H1 (cell line): Measurements from ENCODE around the gene SH3PXD2A. TPM values are rescaled to one million over a fixed set of nuclear protein-coding genes. Genes with fewer than 3 reads are reported as not detected.

ENCODE experiments used
- EP300 ChIP-seq, 2 experiments: IDR thresholded peaks; 1 replicate in 1 of 2; 2 replicates in 1 of 2; pipeline ENCODE4 v1.6.1; 2011 to 2012; ENCODE audit warnings: low read depth in 2 of 2, low read length in 2 of 2, mild to moderate bottlenecking in 2 of 2, borderline replicate concordance in 1 of 2, inconsistent platforms in 1 of 2, moderate library complexity in 1 of 2
- KDM5A ChIP-seq: fragments of 200-600 bp; IDR thresholded peaks from 2 replicates; pipeline ENCODE4 v1.7.1; 2012; ENCODE audit warnings: mild to moderate bottlenecking, low read length, inconsistent platforms, mixed read lengths
- POLR2AphosphoS5 ChIP-seq: IDR thresholded peaks from 2 replicates; pipeline ENCODE4 v1.6.1; 2011; ENCODE audit warnings: low read depth, low read length
- TCF12 ChIP-seq: IDR thresholded peaks from 2 replicates; pipeline ENCODE4 v1.6.1; 2011; ENCODE audit warnings: low read depth, mild to moderate bottlenecking, low read length
- ZNF274 ChIP-seq: IDR thresholded peaks from 2 replicates; pipeline ENCODE4 v1.7.0; 2012; ENCODE audit warnings: low read length, borderline replicate concordance; ENCODE audit errors: extremely low read depth
- polyA plus RNA-seq, 7 experiments: library from polyadenylated mRNA; depleted of rRNA in 3 of 7; stranded (reverse) in 5 of 7; unstranded in 2 of 7; fragments of >200 nt in 5 of 7; fragments of 200-250 nt in 2 of 7; gene quantifications; 1 replicate in 5 of 7; 2 replicates in 1 of 7; 4 replicates in 1 of 7; pipeline versions ENCODE4 v1.2.1 to v1.2.3, GENCODE V29; 2011 to 2013; ENCODE audit warnings: missing spikeins in 2 of 7, mixed read lengths in 2 of 7
- total RNA-seq: library from RNA; stranded (reverse); fragmentation: NEBNext Ultra II Directional; extraction: Animal tissue kit (Norgen Biotek cat#: 25700); gene quantifications from 2 replicates; pipeline ENCODE4 v1.2.1, GENCODE V29; 2021
- TF ChIP-seq, protein P1 (sequence below): IDR thresholded peaks from 2 replicates; pipeline ENCODE4 v1.6.1; 2011; ENCODE audit warnings: low read length, improper control_type of control experiment

The SH3PXD2A gene
- total and polyA plus RNA-seq, 2 of the 8 experiments (the other 6 are each of a cell fraction or from before 2014, with no cell fraction given): 5.4 to 16.3 TPM

DNA sequence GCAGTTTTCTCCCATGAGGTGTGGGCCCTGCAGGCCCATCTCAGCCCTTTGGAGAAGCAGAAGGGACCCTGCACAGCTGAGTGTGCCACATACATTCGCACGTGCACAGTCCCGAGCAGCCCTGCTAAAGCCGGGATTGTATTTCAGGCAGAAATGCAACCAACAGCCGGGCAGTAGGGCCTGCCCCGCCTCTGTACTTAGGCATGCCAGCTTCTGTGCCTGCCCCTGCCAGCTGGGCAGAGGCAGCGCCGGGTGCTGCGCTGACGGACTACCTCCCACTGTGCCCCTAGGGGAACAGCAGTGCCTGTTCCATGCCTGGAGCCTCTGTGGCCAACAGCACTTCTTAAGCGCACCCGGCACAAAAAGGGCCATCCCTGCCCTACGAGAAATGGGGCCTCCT lies 191.6 kb downstream of the SH3PXD2A start (continued):
- TF ChIP-seq, protein P1, sequence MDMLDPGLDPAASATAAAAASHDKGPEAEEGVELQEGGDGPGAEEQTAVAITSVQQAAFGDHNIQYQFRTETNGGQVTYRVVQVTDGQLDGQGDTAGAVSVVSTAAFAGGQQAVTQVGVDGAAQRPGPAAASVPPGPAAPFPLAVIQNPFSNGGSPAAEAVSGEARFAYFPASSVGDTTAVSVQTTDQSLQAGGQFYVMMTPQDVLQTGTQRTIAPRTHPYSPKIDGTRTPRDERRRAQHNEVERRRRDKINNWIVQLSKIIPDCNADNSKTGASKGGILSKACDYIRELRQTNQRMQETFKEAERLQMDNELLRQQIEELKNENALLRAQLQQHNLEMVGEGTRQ: no peak
- no peak for TF ChIP-seq KDM5A
- no peak for TF ChIP-seq EP300 (IDR thresholded peaks at IDR 0.05; ENCODE audit: borderline replicate concordance in 1 of 2, low read depth in 2 of 2, low read length in 2 of 2)
- TF ChIP-seq POLR2AphosphoS5: no peak
- no peak for TF ChIP-seq TCF12
- no peak for TF ChIP-seq ZNF274
